ENCODE results near the gene PTMA.

The PTMA gene

DNA sequence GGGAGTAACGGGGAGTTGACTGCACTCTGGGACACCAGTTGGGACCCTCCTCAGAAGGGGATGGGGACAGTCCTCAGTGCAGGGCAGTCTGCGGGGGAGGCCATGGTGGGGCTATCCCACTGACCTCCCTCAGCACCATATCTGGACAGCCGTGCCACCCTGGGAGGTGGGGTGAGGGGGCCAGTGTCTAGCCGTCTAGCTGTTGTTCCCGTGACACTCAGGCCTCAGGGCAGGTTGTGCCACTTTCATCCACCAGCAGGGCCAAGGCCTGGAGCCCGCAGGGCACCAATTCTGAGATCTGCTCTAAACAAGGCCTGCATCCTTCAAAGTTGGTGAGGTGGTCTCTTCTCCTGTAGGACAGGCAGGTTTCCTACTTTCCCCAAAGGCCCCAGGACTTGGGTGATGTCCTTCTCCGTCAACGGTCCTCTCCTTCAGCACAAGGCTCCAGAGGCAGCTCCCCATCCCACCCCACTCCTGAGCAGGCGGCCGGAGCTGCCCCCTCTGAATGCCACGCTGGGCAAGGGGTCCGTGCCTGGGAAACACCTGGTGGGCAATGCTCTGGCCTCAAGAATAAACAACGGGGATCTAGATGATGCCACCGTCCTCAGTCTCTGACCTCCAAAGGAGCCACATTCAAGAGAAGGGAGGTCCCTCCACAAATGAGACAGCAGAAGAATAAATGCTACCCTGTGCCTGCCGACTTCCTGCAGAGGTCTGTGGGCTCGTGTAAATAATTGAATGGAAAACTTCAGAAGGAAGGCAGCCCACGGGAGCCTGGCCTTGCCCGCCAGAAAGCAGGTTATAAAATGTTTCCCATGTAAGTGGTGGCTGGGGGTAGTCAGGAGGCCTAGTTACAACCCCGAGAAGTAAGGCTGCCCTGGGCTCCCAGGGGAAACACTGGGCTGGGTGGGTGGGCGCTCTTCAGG, 42.8 kb upstream of the PTMA start:
- TF ChIP-seq REST (IDR thresholded peaks at IDR 0.05; ENCODE audit: low read depth) (no peak), TEAD4 (IDR thresholded peaks at IDR 0.05) (no peak), YY1 (IDR thresholded peaks at IDR 0.05; ENCODE audit: low read depth) (no peak), TCF12 (IDR thresholded peaks at IDR 0.05; ENCODE audit: low read depth) (no peak), EP300 (IDR thresholded peaks at IDR 0.05; ENCODE audit: borderline replicate concordance) (no peak), RAD21 (IDR thresholded peaks at IDR 0.05; ENCODE audit: low read depth) (no peak), TAF1 (IDR thresholded peaks at IDR 0.05; ENCODE audit: low read depth) (no peak), CEBPB (IDR thresholded peaks at IDR 0.05) (no peak), EGR1 (IDR thresholded peaks at IDR 0.05) (no peak), NFIC (IDR thresholded peaks at IDR 0.05) (no peak), CREB1 (IDR thresholded peaks at IDR 0.05; ENCODE audit: low read depth) (no peak), USF1 (IDR thresholded peaks at IDR 0.05) (no peak), ZBTB7A (IDR thresholded peaks at IDR 0.05; ENCODE audit: low read depth) (no peak), FOXM1 (IDR thresholded peaks at IDR 0.05; ENCODE audit: borderline replicate concordance, low read depth) (no peak)
- TF ChIP-seq, protein P1, sequence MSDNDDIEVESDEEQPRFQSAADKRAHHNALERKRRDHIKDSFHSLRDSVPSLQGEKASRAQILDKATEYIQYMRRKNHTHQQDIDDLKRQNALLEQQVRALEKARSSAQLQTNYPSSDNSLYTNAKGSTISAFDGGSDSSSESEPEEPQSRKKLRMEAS (IDR thresholded peaks at IDR 0.05) = no peak

DNA sequence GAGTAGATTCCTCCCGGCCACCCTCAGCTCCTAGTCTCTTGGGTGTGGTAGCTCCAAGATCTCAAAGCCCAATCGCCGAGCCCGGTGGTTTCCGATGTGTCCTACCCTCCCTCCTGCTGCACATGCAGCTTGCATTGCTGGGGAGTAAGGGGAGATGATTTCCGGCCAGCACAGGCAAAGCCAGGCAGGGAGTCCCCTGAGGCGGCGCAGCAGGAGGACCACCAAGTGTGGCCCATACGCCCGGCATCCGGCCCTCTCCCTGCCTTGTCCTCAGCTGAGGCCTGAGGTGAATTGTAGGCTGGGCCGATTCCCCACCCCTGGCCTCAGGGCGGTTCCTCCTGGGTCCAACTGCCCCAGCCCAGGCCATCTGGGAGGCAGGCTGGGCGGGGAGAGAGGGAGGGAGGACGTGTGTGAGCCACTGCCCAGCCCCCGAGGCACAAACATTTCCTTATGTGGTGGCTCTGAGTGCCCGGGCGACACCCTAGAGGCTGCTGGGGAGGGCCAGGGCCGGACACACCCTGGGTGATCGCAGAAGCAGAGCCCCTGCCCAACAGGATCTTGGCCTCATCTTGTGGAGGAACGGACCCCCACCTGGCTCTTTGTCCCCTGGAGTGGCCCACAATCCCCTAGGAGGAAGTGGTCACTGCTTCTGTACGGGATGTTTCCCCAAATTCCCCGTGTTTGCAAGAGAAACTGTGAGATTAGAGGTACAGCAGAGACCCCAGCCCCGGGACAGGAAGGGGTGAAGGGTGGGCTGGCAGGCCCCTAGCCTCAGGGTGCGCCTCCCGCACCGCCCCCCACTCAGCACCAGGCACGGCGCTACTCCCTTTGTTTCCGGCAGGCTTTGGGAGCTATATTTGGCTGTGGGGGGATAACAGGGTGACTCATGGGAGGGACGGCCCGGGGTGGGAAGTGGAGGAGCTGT, 41.9 kb upstream of the PTMA start:
- TF ChIP-seq FOXM1 (IDR thresholded peaks at IDR 0.05; ENCODE audit: borderline replicate concordance, low read depth) (peak; percentile 63), YY1 (IDR thresholded peaks at IDR 0.05; ENCODE audit: low read depth) (peak; percentile 39; the same call in 1 of the 2 replicates), TAF1 (IDR thresholded peaks at IDR 0.05; ENCODE audit: low read depth) (peak; percentile 89), ZBTB7A (IDR thresholded peaks at IDR 0.05; ENCODE audit: low read depth) (peak; percentile 93), EP300 (IDR thresholded peaks at IDR 0.05; ENCODE audit: borderline replicate concordance) (peak; percentile 28; the same call in 1 of the 2 replicates), CEBPB (IDR thresholded peaks at IDR 0.05) (no peak), TEAD4 (IDR thresholded peaks at IDR 0.05) (no peak; the same call in 1 of the 2 replicates), NFIC (IDR thresholded peaks at IDR 0.05) (peak; percentile 21; the same call in 1 of the 2 replicates), EGR1 (IDR thresholded peaks at IDR 0.05) (no peak), RAD21 (IDR thresholded peaks at IDR 0.05; ENCODE audit: low read depth) (peak; percentile 14; the same call in 1 of the 2 replicates), TCF12 (IDR thresholded peaks at IDR 0.05; ENCODE audit: low read depth) (no peak; the same call in 1 of the 2 replicates), USF1 (IDR thresholded peaks at IDR 0.05) (peak; percentile 39), CREB1 (IDR thresholded peaks at IDR 0.05; ENCODE audit: low read depth) (no peak), REST (IDR thresholded peaks at IDR 0.05; ENCODE audit: low read depth) (no peak)
- TF ChIP-seq, protein P1 (IDR thresholded peaks at IDR 0.05) = peak; percentile 64; the same call in 1 of the 2 replicates

DNA sequence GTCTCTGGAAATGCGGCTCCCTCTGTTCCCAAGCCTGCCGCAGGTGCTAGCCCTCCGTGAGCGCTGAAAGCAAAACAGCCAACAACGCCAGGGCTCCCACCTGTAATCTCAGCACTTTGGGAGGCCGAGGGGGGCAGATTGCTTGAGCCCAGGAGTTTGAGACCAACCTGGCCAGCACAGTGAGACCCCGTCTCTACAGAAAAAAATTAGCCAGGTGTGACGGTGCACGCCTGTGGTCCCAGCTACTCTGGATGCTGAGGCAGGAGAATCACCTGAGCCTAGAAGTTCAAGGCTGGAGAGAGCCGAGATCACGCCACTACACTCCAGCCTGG, 41.3 kb upstream of the PTMA start:
- no peak for TF ChIP-seq CEBPB (IDR thresholded peaks at IDR 0.05)
- TF ChIP-seq TAF1 (IDR thresholded peaks at IDR 0.05; ENCODE audit: low read depth) = no peak; the same call in 1 of the 2 replicates
- no peak for TF ChIP-seq USF1 (IDR thresholded peaks at IDR 0.05)
- no peak for TF ChIP-seq YY1 (IDR thresholded peaks at IDR 0.05; ENCODE audit: low read depth)
- no peak for TF ChIP-seq FOXM1 (IDR thresholded peaks at IDR 0.05; ENCODE audit: borderline replicate concordance, low read depth)
- TF ChIP-seq EP300 (IDR thresholded peaks at IDR 0.05; ENCODE audit: borderline replicate concordance) = no peak
- TF ChIP-seq ZBTB7A (IDR thresholded peaks at IDR 0.05; ENCODE audit: low read depth) = no peak

DNA sequence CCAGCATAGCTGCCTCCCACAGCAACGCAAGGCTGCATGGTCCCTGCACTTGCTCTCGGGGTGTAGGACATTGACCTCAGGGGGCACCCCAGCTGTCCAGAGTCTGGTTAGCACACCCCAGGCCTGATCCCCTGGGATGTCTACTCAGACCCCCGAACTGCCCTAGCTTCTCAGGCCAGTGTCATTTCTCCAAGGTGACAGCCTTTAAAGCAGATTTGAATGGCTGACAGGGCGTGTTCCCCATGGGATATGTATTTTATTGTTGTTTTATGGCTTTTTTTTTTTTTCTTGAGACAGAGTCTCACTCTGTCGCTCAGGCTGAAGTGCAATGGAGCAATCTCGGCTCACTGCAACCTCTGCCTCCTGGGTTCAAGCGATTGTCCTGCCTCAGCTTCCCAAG, 40.8 kb upstream of the PTMA start:
- TF ChIP-seq EGR1 (IDR thresholded peaks at IDR 0.05) = no peak
- no peak for TF ChIP-seq CREB1 (IDR thresholded peaks at IDR 0.05; ENCODE audit: low read depth)
- no peak for TF ChIP-seq RAD21 (IDR thresholded peaks at IDR 0.05; ENCODE audit: low read depth)
- no peak for TF ChIP-seq TAF1 (IDR thresholded peaks at IDR 0.05; ENCODE audit: low read depth)
- no peak for TF ChIP-seq YY1 (IDR thresholded peaks at IDR 0.05; ENCODE audit: low read depth)
- TF ChIP-seq TEAD4 (IDR thresholded peaks at IDR 0.05) = no peak
- TF ChIP-seq ZBTB7A (IDR thresholded peaks at IDR 0.05; ENCODE audit: low read depth) = no peak
- no peak for TF ChIP-seq CEBPB (IDR thresholded peaks at IDR 0.05)
- no peak for TF ChIP-seq NFIC (IDR thresholded peaks at IDR 0.05)
- TF ChIP-seq FOXM1 (IDR thresholded peaks at IDR 0.05; ENCODE audit: borderline replicate concordance, low read depth) = no peak
- no peak for TF ChIP-seq REST (IDR thresholded peaks at IDR 0.05; ENCODE audit: low read depth)
- TF ChIP-seq, protein P1 (IDR thresholded peaks at IDR 0.05) = no peak
- TF ChIP-seq USF1 (IDR thresholded peaks at IDR 0.05) = no peak
- TF ChIP-seq TCF12 (IDR thresholded peaks at IDR 0.05; ENCODE audit: low read depth) = no peak
- TF ChIP-seq EP300 (IDR thresholded peaks at IDR 0.05; ENCODE audit: borderline replicate concordance) = no peak

All from Ishikawa (cell line).